Panc1 (cell line): Measurements from ENCODE around the gene ISOC2.

ENCODE experiments used
- CTCF ChIP-seq: fragments of 450-650 bp; IDR thresholded peaks from 2 replicates; pipeline ENCODE4 v1.5.1; 2017; ENCODE audit warnings: mild to moderate bottlenecking
- POLR2AphosphoS5 ChIP-seq: IDR thresholded peaks from 2 replicates; pipeline ENCODE4 v1.6.1; 2012; ENCODE audit warnings: mild to moderate bottlenecking, low read depth, low read length, moderate library complexity
- TCF7L2 ChIP-seq: IDR thresholded peaks from 2 replicates; pipeline ENCODE4 v1.6.1; 2011; ENCODE audit warnings: mild to moderate bottlenecking, low read depth, low read length, inconsistent platforms

GRCh38 chr19:55410168-55410567 is 51.3 kb downstream of the ISOC2 start:
- TF ChIP-seq TCF7L2 (no peak), CTCF (no peak), POLR2AphosphoS5 (no peak)
